Activated CD8-positive, alpha-beta memory T cell treated with anti-CD3 and anti-CD28 coated beads for 1 hour (primary cell): ENCODE results near the gene C5.
"Not testable (repeated sequence)": the region's sequence is repeated elsewhere in the genome, so short reads cannot be mapped to it uniquely, and the experiment has no call there.

Experiments
- DNase-seq, 2 donors: peaks; one replicate each; pipeline ENCODE4 v3.0.0-alpha.2; 2020; ENCODE audit warnings: low read depth in 1 of 2; ENCODE audit errors: extremely low read depth in 1 of 2

C5 gene

DNA sequence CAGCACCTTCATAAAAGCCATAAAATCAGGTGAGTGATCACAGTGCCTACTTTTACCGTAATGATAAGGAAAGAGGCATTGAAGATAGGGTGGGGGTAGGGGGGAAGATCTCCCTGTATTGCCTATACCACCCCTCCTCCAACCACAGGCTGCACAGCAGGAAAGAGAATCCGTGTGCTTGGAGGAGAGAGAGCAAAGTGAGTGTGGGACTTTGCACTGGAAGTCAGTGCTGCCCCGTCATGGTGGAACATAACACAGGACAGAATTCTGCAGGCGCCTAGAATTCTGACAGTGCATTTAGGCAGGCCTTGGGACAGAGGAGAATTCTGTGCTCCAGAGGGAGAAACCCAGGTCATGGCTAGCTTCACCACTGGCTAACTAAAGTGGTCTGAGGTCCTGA is 3.5 kb upstream of the C5 start:
- no peak for DNase-seq

DNA sequence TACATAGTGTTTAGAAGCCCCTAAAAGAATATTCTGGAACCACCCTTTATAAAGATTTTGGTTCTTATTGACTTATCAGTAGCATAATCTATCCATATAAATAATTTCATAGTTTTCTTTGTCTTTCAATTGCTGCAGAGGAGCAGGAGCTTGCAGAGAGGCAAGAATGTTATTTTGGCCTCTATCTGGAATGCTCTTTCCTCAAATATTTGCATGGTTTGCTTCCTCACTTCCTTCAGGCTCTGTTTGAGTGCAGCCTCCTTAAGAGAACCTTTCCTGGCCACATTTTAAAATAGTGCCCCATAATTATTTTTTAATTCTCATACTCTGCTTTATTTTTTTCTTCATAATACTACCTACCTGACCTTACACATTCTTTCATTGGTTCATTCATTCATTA is 1.5 kb downstream of the C5 start:
- no peak for DNase-seq

DNA sequence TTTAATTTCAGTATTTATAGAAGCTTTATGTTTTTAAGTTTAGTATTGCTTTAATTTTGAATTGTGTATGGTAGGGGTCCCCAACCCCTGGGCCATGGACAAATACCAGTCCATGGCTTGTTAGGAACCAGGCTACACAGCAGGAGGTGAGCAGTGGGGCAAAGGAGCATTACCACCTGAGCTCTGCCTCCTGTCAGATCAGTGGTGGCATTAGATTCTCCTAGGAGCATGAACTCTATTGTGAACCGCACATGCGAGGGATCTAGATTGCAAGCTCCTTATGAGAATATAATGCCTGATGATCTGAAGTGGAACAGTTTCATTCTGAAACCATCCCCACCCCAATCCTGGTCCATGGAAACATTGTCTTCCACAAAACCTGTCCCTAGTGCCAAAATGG is 1.9 kb downstream of the C5 start:
- no peak for DNase-seq

DNA sequence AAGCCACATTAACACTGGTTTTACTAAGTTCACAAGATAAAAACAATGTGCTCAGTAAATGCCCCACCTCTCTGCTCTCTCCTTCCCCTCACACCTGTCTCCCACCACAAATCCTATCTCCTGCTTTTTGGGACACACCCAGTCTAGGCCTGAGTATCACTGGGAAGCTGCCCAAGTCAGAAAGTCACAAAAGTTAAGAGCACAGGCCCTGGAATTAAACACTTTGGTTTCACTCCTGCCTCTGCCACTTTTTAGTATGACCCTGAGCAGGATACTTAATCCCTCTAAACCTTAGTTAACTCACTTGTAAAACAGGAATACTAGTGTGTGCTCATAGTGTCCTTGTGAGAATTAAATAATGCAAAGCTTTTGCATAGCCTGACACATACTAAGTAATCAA is 11.3 kb downstream of the C5 start:
- no peak for DNase-seq

DNA sequence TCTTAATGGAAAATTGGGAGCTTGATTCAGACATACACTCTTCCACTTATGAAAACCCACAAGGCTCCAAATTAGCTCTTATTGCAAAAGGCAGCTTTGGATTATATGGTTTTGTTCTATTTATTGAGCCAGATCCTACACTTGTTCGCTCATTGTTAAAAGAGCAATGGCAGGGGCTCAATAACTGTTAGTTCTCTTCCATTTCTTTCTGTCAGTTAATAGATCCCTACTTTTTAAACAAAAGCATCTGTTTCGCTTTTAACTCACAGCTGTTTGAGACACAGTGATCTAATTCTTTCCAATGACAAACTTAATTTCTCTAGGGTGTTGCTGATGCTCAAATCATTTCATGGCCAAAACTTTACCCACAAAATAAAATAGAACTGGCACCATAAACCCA is 11.7 kb downstream of the C5 start:
- no peak for DNase-seq

DNA sequence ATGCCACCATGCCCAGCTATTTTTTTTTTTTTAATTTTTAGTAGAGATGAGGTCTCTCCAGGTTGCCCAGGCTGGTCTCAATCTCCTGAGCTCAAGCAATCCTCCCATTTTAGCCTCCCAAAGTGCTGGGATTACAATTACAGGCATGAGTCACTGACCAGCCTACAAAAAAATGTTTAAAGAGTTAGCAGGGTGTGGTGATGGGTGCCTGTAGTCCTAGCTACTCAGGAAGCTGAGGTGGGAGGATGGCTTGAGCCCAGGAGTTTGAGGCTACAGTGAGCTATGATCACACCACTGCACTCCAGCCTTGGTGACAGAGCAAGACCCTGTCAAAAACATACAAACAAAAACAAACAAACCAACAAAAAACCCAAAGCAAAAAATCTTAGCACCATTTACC is 14.4 kb downstream of the C5 start:
- DNase-seq = not testable (repeated sequence)

DNA sequence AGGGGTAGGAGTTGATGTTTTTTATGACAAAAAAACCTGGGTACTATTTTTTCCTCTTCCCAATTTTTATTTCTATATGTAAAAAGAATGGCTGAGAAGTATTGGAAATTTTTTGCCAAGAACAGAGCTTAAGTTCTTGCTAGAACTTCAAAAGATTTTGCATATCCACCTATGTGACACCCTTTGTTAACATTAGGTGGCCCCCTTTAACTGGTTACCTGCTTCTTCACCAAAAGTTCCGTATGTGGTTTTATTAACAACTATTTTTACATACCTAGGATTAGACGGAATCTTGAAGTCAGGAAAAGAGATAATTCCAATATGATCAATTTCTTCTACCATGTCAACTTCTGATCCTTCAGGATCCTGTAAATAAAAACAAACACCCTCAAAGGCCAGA is 15.5 kb downstream of the C5 start:
- DNase-seq = no peak

DNA sequence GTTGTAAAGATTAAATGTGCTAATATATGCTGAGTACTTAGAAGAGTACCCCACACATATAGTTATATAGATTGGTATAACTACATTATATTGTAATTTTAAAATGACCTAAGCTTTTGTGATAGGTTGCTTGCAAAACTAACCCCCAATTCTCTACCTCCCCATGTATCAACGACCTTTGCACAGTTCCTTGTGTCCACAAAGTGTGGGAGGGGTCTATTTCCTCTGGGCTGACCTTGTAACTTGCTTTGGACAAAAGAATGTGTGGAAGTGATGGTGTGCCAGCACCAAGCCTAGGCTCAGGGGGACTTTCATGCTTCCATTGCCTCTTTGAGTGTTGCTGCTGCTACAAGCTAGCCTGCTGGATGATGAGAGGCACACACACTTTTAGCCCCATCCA is 20.6 kb downstream of the C5 start:
- no peak for DNase-seq

DNA sequence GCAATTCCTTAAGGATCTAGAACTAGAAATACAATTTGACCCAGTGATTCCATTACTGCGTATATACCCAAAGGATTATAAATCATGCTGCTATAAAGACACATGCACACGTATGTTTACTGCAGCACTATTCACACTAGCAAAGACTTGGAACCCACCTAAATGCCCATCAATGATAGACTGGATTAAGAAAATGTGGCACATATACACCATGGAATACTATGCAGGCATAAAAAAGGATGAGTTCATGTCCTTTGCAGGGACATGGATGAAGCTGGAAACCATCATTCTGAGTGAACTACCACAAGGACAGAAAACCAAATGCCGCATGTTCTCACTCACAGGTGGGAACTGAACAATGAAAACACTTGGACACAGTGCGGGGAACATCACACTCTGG is 21.8 kb downstream of the C5 start:
- not testable (repeated sequence) for DNase-seq

DNA sequence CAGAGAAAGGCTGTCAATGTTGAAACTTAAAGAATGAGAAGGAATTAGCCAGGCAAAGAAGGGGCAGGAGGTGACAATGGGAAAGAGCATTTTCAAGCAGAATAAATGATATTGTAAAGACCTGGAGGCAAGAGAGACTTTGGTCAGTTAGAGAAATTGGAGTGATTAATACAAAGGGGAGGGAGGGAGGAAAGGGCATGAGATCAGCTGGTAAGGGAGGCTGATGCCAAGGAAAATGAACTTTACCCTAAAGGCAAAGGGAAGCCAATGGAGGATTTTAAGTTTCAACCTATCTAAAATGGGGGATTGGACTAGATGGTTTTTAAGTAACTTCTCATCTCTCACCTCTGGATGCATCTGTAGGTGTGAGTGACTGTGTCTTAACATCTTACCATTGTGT is 23.3 kb downstream of the C5 start:
- DNase-seq = no peak

DNA sequence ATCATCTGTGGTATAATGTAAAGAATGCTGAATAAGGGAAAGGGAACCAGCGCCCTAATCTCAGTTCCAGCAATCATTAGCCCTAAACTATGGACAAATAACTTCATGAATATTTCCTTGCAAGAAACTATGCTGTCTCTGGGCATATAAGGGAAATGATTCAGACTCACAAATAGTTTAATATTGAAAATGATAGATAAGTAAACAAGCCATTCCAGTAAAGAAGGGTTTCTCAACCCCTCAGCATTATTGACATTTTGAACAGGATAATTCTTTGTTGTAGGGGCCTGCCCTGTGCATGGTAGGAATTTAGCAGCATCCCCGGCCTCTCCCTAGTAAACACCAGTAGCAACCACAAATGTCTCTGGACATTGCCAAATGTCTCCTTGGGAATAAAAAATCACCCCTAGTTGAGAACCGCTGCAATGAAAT is 23.8 kb downstream of the C5 start:
- DNase-seq = no peak

DNA sequence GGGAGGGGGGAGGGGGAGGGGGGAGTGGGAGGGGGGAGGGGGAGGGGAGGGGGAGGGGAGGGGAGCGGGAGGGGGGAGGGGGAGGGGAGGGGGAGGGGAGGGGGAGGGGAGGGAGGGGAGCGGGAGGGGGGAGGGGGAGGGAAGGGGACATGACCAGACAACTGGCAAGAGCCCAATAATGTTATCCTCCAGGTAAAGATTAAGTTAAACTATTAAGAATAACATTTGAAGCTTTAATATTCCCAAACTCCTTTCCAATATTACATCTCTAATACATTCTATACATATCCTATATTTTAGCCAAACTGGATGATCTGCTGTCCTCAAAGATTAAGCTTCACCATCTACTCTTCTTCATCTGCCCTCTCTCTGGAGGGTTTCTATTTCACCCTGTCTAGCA is 25.8 kb downstream of the C5 start:
- DNase-seq = no peak

DNA sequence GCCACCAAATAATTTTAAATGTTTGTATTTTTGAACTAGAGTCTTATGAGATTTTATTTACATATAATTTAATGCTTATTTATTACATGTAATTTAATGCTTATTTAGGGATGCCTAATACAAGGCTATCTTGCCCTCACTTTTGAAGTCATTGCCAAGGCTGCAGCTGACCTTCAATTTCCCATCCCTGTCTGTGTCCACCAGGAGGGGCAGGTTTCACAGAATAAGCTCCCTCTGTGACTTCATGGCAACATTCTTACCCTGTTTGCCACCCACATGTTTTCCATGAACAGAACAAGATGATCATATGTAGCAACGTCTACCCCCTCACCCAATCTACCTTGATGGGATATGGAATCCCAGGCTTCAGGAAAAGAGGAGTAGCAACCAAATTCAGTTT is 27.0 kb downstream of the C5 start:
- no peak for DNase-seq

DNA sequence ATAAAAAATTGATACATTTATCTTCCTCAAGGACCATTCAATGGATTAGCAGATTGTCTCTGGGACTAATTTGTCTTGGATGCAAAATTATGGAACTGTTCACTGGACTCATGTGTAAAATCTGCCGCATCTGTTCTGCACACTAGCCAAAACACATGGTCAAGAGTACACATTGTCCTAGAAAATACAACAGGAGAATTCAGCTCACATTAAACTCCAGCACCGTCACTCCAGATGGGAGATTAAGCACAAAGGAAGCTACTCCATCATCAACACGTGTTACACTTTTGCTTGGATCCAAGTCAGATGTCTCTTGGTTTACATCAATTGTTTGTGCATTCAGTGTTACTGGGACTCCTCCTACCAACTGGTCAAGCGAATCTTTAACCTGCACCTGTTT is 28.8 kb downstream of the C5 start:
- no peak for DNase-seq

DNA sequence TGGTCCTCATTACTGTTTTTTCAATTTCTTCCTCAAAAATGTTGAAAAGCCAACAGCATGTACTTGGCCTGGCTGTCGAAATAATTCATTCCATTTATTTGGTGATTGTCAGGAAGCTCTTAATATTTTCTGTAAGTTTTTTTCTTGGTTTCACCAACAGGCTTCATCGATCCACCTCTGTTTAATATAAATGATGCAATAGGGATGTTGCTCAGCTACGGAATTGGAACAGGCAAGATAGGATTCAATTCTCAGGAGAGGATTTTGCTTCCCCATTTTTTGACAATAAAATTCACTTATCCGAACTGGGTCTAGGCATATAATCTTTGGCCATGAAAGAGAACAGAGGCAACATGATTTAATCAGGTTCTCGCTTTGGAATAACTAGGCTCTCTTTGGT is 30.8 kb downstream of the C5 start:
- DNase-seq = no peak

DNA sequence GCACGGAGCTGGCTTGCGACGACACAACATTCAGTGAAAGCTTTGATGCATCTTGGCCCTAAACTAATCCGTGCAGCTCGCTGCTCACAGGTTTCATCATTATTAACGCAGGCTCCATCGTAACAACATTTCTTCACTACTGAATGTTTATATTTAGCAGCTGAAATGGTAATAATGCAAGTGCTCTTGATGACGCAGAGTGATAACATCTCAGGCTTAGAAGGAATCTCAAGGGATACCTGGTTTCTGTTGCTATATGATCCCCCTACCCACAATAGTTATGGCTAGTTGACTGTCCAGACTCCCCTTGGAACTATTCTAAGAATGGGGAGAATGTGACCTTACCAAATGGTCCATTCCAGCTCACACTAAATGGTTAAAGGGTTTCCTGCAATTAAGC is 36.2 kb downstream of the C5 start:
- DNase-seq = no peak

DNA sequence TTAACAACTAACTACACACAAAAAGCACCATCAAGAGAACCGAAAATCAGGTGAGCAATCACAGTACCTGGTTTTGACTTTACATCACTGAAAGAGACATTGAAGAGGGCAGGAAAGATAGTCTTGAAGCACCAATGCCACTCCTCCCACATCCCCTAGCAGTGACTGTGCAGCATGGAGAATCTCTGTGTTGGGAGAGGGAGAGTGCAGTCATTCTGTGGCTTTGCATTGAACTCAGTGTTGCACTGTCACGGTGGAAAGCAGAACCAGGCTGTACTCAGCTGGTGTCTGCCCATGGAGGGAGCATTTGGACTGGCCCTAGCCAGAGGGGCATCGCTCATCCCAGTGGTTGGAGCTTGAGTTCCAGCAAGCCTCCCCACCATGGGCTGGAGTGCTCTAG is 40.4 kb downstream of the C5 start:
- DNase-seq = no peak

DNA sequence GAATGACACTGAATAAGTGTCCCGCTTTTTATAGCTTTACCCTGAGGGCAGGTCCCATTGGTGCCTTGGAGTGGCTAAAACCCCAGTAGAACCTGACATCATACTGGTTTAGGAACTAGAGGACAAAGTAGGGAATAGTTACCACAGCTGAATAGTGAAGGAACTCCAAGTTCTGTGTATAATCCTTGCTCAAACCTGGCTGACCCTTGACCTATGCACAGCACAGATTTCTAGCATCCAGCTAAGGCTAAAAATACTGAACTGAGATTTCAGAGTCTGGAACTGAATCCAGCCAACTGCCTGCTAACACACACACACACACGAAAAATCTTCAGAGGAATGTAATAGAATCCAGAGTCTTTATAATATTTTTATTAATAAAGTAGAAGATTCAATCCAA is 50.8 kb downstream of the C5 start:
- no peak for DNase-seq

DNA sequence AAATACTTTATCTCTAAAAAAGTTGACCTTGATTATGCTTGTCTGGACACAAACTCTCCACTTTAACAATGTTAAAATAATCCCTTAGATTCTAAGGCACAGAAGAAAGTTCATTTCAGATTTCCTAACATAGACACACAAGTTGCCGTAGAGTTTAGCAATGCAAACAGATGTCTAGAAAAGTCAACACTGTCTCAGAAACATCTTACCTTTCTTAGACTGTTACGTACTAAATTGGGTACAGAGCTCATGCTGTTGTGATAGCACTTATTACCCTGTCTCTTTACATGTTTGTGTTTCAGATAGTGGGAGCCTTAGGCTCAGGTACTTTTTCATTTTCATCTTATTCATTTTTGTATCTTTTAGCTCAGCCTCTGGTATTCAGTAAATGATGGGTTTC is 52.0 kb downstream of the C5 start:
- DNase-seq = no peak

DNA sequence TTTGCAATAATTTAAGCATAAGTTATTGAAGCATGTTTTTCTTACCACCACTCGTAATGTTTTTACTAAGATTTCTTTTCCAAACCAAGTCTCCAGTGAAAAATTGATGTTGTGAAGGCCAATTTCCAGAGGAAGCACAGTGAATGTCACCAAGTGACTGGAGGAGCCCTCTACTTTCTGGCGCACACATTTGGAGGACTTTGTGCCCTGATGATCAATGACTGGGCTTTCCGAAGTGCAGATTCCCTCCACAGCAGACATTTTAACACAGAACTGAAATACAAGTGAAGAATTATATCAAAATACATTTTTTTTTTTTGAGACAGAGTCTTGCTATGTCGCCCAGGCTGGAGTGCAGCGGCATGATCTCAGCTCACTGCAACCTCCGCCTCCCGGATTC is 52.6 kb downstream of the C5 start:
- DNase-seq = no peak

DNA sequence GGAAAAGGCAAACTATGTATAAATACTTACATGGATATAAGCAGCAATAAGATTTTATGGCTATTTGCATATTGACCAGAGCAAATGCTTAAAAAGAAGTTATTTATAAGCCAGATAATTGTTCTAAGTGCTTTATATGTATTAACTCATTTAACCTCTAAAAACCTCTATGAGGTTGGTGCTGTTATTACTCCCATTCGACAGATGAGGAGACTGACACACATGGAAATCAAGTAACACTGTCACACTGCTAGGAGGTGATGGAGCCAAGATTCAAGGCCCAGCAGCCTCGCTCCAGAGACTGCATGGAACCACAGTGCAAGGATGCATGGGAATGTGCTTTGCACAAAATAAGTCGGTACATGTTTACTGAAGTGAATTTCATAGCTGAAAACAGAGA is 53.7 kb downstream of the C5 start:
- no peak for DNase-seq

DNA sequence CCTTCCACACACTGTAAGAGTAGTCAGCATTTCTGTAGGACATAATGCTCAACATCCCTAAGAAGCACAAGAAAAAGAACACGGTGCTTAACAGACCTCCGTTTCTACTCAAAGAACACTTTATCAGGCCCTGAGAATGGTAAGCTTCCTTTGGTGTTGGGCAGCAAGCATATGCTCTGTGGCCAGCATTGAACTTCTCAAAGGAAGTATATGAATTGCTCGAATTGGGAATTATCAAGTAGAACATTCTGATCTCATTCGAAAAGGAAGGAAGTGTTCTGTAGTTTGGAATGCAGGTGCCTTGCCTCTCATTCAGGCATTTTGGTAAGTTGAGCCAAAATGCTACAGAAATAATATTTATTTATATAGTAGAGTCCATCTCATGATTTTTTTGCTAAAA is 61.0 kb downstream of the C5 start:
- DNase-seq = no peak

DNA sequence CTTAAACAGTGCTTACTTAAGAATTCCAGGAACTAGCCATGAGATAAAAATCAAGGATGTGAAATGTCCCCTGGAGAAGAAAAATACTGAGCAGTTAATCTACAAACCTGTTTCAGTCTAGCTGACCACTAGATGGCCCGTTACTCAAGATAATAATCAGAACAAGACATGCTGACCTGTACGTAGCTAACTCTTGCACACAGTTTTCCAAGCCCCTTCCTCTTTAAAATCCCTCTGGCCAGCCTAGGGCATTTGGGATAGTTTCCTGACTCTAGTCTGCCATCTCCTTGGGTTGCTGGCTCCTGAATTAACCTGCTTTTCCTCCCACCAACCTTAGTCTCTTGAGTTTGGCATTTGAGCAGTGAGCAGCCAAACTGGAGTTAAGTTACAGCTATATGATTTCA is 64.3 kb downstream of the C5 start:
- DNase-seq = no peak

DNA sequence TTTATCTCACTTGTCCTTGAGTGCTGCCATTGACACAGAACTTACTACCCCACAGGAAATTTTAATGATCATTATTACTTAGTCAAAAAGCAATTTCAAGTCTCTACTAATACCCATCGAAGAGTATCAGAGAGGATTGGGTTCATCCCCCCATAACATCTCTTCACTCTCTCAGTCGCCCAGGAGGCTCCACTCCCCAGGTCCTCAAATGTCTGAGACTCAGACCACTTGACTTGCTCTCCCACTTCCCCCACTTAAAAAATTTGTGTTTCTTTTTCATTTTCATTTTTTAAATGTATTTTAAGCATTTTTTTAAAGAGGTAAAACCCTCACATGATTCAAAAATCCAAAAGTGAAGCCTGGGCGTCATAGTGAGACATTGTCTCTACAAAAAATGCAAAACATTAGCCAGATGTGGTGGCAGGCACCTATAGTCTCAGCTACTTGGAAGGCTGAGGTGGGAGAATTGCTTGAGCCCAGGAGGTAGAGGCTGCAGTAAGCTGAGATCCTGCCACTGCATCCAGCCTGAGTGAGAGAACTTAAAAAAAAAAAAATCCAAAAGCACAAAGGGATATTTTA is 66.7 kb downstream of the C5 start:
- no peak for DNase-seq
